AG10803 (cell line): ENCODE measurements around the gene FIGLA.
"Not testable (repeated sequence)": the region's sequence is repeated elsewhere in the genome, so short reads cannot be mapped to it uniquely, and the experiment has no call there.

Experiments
- DNase-seq: peaks from one replicate; pipeline ENCODE4 v3.0.0; 2010; ENCODE audit warnings: low read depth
- H3K4me3 ChIP-seq: 2 replicates; pipeline ENCODE4 v1.5.1; 2011; ENCODE audit warnings: mild to moderate bottlenecking, low read length, control low read depth
- TF ChIP-seq, protein P1 (sequence below): conservative IDR thresholded peaks from 2 replicates; pipeline ENCODE4 v1.5.1; 2011; ENCODE audit warnings: mild to moderate bottlenecking, low read length, control low read depth, inconsistent platforms

Gene FIGLA

DNA sequence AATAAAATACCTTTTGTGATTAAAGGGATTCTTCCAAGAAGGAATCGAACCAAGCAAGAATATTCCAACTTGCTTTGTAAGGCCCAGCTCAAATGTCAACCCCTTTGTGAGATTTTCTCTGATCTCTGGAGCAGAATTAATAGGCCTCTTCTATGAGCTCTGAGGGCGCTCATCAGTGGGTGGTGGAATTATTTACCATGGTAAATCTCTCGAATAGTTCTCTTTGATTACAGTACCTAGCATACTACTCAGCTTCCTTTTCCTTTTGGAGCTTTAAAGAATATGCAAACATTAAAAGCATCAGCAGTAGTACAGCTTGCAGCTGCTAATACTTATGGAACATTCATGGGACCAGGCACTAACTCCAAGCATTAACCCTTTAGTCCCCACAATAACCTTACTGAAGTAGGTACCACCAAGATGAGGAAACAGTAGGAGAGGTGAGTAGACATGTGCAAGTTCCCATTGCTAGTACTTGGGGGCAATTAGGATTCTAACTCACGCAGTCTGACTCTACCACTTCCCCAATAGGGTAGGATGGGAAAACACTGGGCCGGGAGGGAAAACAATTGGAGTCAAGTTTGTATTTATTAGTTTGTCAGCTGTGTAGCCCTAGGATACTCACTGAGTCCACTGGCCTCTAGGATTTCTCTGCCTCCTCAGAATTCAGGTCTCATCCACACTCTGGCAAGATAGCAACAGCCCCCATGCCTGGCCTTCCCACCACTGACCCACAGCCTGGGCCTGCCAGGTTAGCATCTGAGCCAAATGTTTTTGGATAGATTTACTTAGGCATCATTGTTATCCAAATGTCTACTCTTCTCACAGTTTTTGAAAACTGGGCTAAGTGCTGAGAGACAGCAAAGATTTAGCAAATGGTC is 44.1 kb downstream of the FIGLA start:
- no peak for DNase-seq
- TF ChIP-seq, protein P1, sequence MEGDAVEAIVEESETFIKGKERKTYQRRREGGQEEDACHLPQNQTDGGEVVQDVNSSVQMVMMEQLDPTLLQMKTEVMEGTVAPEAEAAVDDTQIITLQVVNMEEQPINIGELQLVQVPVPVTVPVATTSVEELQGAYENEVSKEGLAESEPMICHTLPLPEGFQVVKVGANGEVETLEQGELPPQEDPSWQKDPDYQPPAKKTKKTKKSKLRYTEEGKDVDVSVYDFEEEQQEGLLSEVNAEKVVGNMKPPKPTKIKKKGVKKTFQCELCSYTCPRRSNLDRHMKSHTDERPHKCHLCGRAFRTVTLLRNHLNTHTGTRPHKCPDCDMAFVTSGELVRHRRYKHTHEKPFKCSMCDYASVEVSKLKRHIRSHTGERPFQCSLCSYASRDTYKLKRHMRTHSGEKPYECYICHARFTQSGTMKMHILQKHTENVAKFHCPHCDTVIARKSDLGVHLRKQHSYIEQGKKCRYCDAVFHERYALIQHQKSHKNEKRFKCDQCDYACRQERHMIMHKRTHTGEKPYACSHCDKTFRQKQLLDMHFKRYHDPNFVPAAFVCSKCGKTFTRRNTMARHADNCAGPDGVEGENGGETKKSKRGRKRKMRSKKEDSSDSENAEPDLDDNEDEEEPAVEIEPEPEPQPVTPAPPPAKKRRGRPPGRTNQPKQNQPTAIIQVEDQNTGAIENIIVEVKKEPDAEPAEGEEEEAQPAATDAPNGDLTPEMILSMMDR, result no peak
- H3K4me3 ChIP-seq, result no peak overlapping the region

DNA sequence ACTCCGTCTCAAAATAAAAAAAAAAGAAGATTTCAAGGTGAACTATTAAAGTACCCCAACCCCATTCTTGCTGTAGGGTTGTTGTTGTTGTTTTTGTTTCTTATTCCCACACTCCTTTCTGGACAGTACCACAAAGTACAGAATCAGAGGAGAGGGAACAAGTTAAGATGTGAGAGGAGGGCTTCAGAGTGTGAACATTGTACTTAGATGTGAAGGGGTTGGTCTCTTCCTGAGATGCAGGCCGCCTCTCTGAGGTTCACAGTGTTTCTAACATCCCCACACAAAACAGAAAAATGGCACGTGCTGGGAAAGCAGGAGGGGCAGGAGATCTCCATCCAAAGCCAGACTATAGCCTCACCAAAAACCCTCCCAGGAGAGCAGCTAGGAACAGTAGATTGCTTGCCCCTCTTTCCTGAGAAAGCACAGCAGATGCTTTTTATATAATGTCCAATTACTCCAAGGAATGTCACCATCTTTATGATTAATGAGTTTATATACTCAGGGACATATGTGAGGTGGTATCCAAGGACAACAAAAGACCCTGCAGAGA is 45.1 kb downstream of the FIGLA start:
- DNase-seq, result no peak
- H3K4me3 ChIP-seq, result no peak overlapping the region
- TF ChIP-seq, protein P1, result no peak

DNA sequence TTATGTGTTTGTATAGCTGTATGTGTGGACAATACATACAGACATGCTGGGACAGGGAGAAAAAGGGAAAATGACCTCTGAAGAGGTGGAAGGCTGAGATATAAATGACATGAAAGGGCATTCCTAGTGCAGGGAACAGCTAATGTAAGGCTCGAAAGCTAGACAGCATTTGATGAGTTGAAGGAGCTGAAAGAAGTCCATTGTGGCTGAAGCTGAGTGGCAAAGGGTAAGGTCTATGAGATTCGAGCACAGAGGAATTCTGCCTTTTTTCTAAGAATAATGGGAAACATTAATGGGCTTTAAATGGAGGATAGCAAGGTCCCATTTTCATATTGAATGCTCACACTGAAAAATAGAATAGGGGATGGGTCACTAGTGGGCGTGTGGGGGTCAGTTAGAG is 46.0 kb downstream of the FIGLA start:
- TF ChIP-seq, protein P1, result no peak
- H3K4me3 ChIP-seq, result no peak overlapping the region

DNA sequence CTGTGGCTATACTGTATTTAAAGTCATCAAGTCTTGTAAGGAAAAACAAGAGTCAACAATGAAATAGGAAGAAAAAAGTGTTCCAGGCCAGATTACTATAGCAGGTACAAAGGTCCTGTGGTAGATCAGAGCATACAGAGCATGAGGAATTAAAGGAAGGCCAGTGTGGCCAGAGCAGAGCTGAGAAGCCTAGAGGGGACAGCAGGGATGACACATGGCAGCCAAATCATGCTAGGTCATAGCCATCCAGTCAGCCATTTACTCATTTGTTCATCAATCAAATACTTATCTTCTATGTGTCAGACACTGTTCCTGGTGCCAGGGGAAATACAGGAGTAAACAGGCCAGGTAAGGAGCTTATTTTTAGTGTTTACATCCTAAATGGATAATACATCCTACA is 46.8 kb downstream of the FIGLA start:
- DNase-seq, result no peak

More for the DNA sequence above, 46.0 kb downstream of the FIGLA start:
- DNase-seq, result no peak

DNA sequence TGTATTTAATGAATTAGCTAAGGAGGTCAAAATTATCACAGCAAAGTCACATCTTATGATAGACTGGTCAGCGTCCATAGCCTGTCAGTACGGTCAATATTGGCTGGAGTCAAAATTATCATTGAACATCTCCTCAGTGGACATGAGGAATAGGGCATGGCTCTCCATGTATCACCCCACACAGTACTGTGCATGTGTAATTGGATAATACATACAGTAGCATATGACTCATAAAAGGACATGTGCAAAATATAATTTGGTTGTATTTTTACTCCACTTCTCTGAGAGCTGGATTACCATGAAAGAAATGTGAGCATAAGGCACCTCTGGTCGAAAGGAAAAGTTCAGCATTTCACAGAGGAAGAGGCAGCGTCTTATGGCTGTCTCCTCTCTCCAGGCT is 47.4 kb downstream of the FIGLA start:
- no peak for DNase-seq
- TF ChIP-seq, protein P1, result no peak

More for the DNA sequence above, 46.8 kb downstream of the FIGLA start:
- TF ChIP-seq, protein P1, result no peak
- H3K4me3 ChIP-seq, result no peak overlapping the region

DNA sequence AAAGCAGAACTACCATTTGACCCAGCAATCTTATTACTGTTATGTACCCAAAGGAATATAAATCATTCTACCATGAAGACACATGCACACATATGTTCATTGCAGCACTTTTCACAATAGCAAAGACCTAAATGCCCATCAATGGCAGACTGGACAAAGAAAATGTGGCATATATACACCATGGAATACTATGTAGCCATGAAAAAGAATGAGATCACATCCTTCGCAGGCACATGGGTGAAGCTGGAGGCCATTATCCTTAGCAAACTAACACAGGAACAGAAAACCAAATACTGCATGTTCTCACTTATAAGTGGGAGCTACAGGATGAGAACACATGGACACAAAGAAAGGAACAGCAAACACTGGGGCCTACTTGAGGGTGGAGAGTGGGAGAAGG is 51.0 kb downstream of the FIGLA start:
- H3K4me3 ChIP-seq, result not testable (repeated sequence)

More for the DNA sequence above, 47.4 kb downstream of the FIGLA start:
- H3K4me3 ChIP-seq, result no peak overlapping the region

DNA sequence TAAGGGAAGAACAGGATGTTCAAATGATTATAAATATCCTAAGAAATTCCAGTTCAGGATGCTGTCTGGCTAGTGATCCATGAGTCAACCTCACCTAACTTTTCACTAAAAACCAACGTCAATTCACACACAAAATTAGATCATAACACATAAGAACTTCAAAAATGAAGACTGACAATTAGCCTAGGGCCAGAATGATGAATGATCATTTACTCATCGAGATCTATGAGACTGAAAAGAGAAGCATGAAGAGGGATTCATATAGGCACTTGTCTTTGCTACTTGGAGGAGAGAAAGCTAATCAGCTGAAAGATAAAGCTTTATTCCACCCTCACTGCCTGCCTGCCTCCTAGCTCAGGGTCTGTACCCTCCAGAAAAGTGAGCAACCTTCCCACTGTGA is 52.3 kb downstream of the FIGLA start:
- H3K4me3 ChIP-seq, result no peak overlapping the region
- TF ChIP-seq, protein P1, result no peak
- no peak for DNase-seq

More for the DNA sequence above, 51.0 kb downstream of the FIGLA start:
- DNase-seq, result not testable (repeated sequence)
